ENCODE results near the gene PRKAG1. TPM values are rescaled to one million over a fixed set of nuclear protein-coding genes. Genes with fewer than 3 reads are reported as not detected.

PRKAG1 gene
- total and polyA plus RNA-seq, 10 of the 15 experiments (the other 5 are each of a cell fraction or from before 2014, with no cell fraction given): 44.5 to 91.6 (median 60.9) TPM

DNA sequence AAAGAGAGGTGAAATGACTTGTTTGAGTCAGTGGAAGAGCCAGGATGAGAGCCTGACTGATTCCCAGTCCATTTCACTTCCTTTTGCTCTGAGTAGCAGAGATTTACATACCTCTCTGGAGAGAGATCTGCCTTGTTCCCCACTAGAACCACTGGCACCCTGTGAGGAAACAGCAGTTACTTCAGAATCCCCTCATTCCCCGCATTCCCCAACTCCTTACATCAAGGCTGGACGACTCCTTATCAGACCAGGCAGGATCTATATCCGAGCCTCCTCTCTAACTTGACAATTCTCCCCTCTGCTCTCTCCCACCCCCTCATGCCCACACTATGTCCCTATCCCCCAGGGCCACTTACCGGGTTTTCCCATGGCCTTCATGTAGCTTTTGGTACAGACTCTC is 47.5 kb upstream of the PRKAG1 start:
- intact Hi-C loops (cut with micrococcal nuclease; ENCODE audit: unreplicated experiment): no loop called here
- SMC1A ChIA-PET (ENCODE audit: uncharacterized antibody, unreplicated experiment): interaction anchor here (1.4 to 6.7 kb wide), 3 partner anchors 10 to 28 kb away, joined by 3 to 82 read pairs (median 64); partner anchors contain the start of gene DHH
- RAD21 ChIA-PET (ENCODE audit: unreplicated experiment): interaction anchor here (0.7 to 4.3 kb wide), 4 partner anchors 22 to 251 kb away, joined by 3 to 66 read pairs (median 34); partner anchors contain the start of genes DHH and TUBA1B
- no peak overlapping the region for H3K27ac ChIP-seq (ENCODE audit: control insufficient read depth, insufficient read depth)
- no peak for ATAC-seq
- H3K4me3 ChIP-seq: no peak overlapping the region
- no peaks in the 10 kb centered on the region for H3K27me3 ChIP-seq (replicated peaks in 1 of 2; ENCODE audit: control insufficient read depth in 2 of 2, insufficient read depth in 2 of 2, low read length in 1 of 2)
- no peak overlapping the region for H3K9ac ChIP-seq (ENCODE audit: control insufficient read depth, insufficient read depth, low read length)
- FAIRE-seq: no peak
- H3K4me1 ChIP-seq (ENCODE audit: control insufficient read depth, insufficient read depth, low read length): peaks cover 4% of the 10 kb centered on the region
- no peaks in the 10 kb centered on the region for H3K9me3 ChIP-seq (replicated peaks; ENCODE audit: control insufficient read depth, insufficient read depth, low read length)
- 74% methylated on average over 4 of the region's 4 CpGs for WGBS (ENCODE audit: insufficient coverage, insufficient replicate concordance, low lambda C conversion rate, missing lambda C conversion rate)
- H2AFZ ChIP-seq (ENCODE audit: control insufficient read depth, low read depth, low read length): no peak overlapping the region
- H3K79me2 ChIP-seq (ENCODE audit: control insufficient read depth, insufficient read depth, low read length): peaks cover 12% of the 10 kb centered on the region
- no peak for DNase-seq (ENCODE audit: low read depth, low spot score)
- H3K4me2 ChIP-seq (ENCODE audit: control insufficient read depth, insufficient read depth): no peak overlapping the region
- POLR2A ChIA-PET: interaction anchor here (1.1 to 1.7 kb wide), 2 partner anchors 8 to 22 kb away, joined by 3 to 8 read pairs; no protein-coding TSS in a partner anchor
- no peaks in the 10 kb centered on the region for H4K20me1 ChIP-seq (ENCODE audit: control insufficient read depth, insufficient read depth)
- no peaks in the 10 kb centered on the region for H3K36me3 ChIP-seq (ENCODE audit: control insufficient read depth in 2 of 2, insufficient read depth in 2 of 2, low read length in 1 of 2)
- CTCF ChIA-PET: interaction anchor here (1.4 to 12.5 kb wide), 6 partner anchors 9 to 65 kb away, joined by 3 to 254 read pairs (median 34); partner anchors contain the start of genes DHH and TUBA1B
- TF ChIP-seq PML (IDR thresholded peaks at IDR 0.05; ENCODE audit: low read length) (no peak), ATF3 (IDR thresholded peaks at IDR 0.05; ENCODE audit: borderline replicate concordance, extremely low read depth, low read depth, low read length) (no peak), ZNF24 (IDR thresholded peaks at IDR 0.05) (no peak), SMC3 (IDR thresholded peaks at IDR 0.05; ENCODE audit: borderline replicate concordance, low read length) (no peak), ZNF274 (IDR thresholded peaks at IDR 0.05; ENCODE audit: insufficient read depth, insufficient read length) (no peak), CHD2 (IDR thresholded peaks at IDR 0.05; ENCODE audit: borderline replicate concordance, low read depth, low read length) (no peak), FOXK2 (IDR thresholded peaks at IDR 0.05) (no peak), BRCA1 (IDR thresholded peaks at IDR 0.05; ENCODE audit: low read depth, low read length) (no peak), ATF7 (IDR thresholded peaks at IDR 0.05; ENCODE audit: low read depth) (no peak), HDAC6 (IDR thresholded peaks at IDR 0.05; ENCODE audit: unreplicated experiment) (no peak), CBFB (IDR thresholded peaks at IDR 0.05; ENCODE audit: low read depth) (no peak), MEF2B (IDR thresholded peaks at IDR 0.05; ENCODE audit: partially characterized antibody, poor library complexity, severe bottlenecking) (no peak), YBX1 (IDR thresholded peaks at IDR 0.05) (no peak)
- TF ChIP-seq, protein P1, sequence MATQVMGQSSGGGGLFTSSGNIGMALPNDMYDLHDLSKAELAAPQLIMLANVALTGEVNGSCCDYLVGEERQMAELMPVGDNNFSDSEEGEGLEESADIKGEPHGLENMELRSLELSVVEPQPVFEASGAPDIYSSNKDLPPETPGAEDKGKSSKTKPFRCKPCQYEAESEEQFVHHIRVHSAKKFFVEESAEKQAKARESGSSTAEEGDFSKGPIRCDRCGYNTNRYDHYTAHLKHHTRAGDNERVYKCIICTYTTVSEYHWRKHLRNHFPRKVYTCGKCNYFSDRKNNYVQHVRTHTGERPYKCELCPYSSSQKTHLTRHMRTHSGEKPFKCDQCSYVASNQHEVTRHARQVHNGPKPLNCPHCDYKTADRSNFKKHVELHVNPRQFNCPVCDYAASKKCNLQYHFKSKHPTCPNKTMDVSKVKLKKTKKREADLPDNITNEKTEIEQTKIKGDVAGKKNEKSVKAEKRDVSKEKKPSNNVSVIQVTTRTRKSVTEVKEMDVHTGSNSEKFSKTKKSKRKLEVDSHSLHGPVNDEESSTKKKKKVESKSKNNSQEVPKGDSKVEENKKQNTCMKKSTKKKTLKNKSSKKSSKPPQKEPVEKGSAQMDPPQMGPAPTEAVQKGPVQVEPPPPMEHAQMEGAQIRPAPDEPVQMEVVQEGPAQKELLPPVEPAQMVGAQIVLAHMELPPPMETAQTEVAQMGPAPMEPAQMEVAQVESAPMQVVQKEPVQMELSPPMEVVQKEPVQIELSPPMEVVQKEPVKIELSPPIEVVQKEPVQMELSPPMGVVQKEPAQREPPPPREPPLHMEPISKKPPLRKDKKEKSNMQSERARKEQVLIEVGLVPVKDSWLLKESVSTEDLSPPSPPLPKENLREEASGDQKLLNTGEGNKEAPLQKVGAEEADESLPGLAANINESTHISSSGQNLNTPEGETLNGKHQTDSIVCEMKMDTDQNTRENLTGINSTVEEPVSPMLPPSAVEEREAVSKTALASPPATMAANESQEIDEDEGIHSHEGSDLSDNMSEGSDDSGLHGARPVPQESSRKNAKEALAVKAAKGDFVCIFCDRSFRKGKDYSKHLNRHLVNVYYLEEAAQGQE (IDR thresholded peaks at IDR 0.05; ENCODE audit: low read depth, low read length): no peak
- TF ChIP-seq, protein P2, sequence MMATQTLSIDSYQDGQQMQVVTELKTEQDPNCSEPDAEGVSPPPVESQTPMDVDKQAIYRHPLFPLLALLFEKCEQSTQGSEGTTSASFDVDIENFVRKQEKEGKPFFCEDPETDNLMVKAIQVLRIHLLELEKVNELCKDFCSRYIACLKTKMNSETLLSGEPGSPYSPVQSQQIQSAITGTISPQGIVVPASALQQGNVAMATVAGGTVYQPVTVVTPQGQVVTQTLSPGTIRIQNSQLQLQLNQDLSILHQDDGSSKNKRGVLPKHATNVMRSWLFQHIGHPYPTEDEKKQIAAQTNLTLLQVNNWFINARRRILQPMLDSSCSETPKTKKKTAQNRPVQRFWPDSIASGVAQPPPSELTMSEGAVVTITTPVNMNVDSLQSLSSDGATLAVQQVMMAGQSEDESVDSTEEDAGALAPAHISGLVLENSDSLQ (IDR thresholded peaks at IDR 0.05): no peak
- in situ Hi-C loops (cut with MboI): loop anchor here (10.0 kb wide), 1 partner anchor 169 kb away; no protein-coding TSS in a partner anchor
- no TSS peak for BruUV-seq (replicated peaks)

All from GM12878 (cell line).